ENCODE results near the gene NPAS3. TPM values are rescaled to one million over a fixed set of nuclear protein-coding genes. Genes with fewer than 3 reads are reported as not detected.

NPAS3 gene
- total RNA-seq, 4 donors from 2014 or later: 0.13 to 1.1 (median 0.47) TPM; not detected in 1

- H3K4me1 ChIP-seq: no peaks in the 10 kb centered on the region
- WGBS, 2 donors: 87 to 90% methylated on average over 9 of the region's 9 CpGs
- H3K27me3 ChIP-seq: no peaks in the 10 kb centered on the region
- no peak for DNase-seq
- no peak overlapping the region for H3K4me3 ChIP-seq
- H3K36me3 ChIP-seq: no peaks in the 10 kb centered on the region
- no peak overlapping the region for H3K27ac ChIP-seq
- intact Hi-C loops (cut with DNase I): no loop called here
- no peaks in the 10 kb centered on the region for H3K9me3 ChIP-seq
- TF ChIP-seq, protein P1, sequence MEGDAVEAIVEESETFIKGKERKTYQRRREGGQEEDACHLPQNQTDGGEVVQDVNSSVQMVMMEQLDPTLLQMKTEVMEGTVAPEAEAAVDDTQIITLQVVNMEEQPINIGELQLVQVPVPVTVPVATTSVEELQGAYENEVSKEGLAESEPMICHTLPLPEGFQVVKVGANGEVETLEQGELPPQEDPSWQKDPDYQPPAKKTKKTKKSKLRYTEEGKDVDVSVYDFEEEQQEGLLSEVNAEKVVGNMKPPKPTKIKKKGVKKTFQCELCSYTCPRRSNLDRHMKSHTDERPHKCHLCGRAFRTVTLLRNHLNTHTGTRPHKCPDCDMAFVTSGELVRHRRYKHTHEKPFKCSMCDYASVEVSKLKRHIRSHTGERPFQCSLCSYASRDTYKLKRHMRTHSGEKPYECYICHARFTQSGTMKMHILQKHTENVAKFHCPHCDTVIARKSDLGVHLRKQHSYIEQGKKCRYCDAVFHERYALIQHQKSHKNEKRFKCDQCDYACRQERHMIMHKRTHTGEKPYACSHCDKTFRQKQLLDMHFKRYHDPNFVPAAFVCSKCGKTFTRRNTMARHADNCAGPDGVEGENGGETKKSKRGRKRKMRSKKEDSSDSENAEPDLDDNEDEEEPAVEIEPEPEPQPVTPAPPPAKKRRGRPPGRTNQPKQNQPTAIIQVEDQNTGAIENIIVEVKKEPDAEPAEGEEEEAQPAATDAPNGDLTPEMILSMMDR (IDR thresholded peaks at IDR 0.05): no peak
- no peak for TF ChIP-seq POLR2A (IDR thresholded peaks at IDR 0.05)
Measured at GRCh38 chr14:33696165-33696564, 757.5 kb downstream of the NPAS3 start.

- intact Hi-C loops (cut with DNase I): no loop called here
- no peaks in the 10 kb centered on the region for H3K27me3 ChIP-seq
- TF ChIP-seq POLR2A (IDR thresholded peaks at IDR 0.05): no peak
- TF ChIP-seq, protein P1 (IDR thresholded peaks at IDR 0.05): no peak
- H3K4me1 ChIP-seq: no peaks in the 10 kb centered on the region
- no peak for DNase-seq
- no peak overlapping the region for H3K4me3 ChIP-seq
- no peaks in the 10 kb centered on the region for H3K9me3 ChIP-seq
- 90% methylated on average over 12 of the region's 12 CpGs for WGBS, 2 donors
- H3K36me3 ChIP-seq: no peaks in the 10 kb centered on the region
- H3K27ac ChIP-seq: no peak overlapping the region
Measured at GRCh38 chr14:33699300-33699983, 760.8 kb downstream of the NPAS3 start.

DNA sequence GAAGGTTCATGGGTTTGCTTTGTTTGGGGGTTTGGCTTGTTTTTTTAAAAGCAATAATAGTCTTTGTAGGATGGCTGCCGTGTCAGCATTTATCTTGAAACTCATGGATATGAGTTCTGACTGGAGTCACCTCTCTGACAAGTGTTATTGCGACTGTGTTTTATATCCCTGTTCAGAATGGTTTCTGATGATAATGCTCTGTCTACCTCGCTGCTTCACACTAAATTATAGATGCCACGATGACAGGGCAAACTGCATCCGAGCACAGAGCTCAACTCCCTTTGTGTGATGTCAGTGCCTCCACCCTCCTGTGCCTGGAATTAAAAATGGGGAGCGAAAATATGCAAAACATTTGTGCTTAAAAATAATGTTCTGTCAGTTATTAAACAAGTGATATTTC is 761.4 kb downstream of the NPAS3 start:
- Histone ChIP-seq H3K4me3 (no peak overlapping the region), H3K9me3 (no peaks in the 10 kb centered on the region), H3K4me1 (no peaks in the 10 kb centered on the region), H3K36me3 (no peaks in the 10 kb centered on the region), H3K27me3 (no peaks in the 10 kb centered on the region), H3K27ac (no peak overlapping the region)
- intact Hi-C loops (cut with DNase I): no loop called here
- WGBS, 2 donors: 75 to 88% methylated on average over 6 of the region's 6 CpGs
- TF ChIP-seq, protein P1 (IDR thresholded peaks at IDR 0.05): no peak
- no peak for TF ChIP-seq POLR2A (IDR thresholded peaks at IDR 0.05)
- no peak for DNase-seq

DNA sequence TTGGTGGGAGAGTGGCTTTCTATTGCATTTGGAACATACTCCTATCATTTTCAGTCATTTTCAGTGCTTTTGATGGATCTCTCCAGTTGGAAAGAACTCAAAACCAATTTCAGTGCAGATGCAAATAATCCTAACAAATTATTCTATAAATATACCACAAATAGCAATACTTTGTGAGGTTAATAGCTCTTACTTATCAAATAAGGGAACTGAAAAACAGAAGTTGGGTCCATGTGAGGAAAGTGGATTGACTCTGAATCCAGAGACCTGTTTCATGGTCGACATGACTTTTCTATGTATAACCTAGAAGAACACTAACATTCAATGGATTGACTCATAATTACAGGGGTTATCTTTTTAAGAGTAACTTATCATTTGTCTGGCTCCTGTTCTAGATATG is 763.6 kb downstream of the NPAS3 start:
- Histone ChIP-seq H3K4me1 (no peaks in the 10 kb centered on the region), H3K27ac (no peak overlapping the region), H3K27me3 (no peaks in the 10 kb centered on the region), H3K4me3 (no peak overlapping the region), H3K36me3 (no peaks in the 10 kb centered on the region), H3K9me3 (no peaks in the 10 kb centered on the region)
- WGBS, 2 donors: 70 to 86% methylated on average over 1 of the region's 1 CpG
- TF ChIP-seq, protein P1 (IDR thresholded peaks at IDR 0.05): no peak
- no peak for TF ChIP-seq POLR2A (IDR thresholded peaks at IDR 0.05)
- no peak for DNase-seq
- intact Hi-C loops (cut with DNase I): no loop called here

DNA sequence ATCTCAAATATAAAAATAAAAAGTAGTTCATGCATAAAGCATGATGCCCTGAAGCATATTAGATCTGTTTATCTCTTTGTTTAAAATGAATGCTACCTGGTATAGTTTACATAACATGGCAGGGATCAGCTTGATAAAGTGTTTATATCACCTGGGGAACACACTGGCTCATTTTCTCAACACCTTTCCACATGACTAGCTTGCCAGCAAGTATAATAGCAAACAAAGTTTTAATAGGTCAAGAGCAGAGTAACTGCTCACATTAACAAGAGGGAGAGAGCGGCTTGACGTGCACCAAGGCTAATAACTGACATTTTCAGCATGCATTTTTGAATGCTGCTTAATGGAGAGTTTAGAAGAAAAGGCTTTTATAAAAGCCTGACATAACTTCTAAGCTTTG is 765.8 kb downstream of the NPAS3 start:
- intact Hi-C loops (cut with DNase I): no loop called here
- no peak for DNase-seq
- no peaks in the 10 kb centered on the region for H3K4me1 ChIP-seq
- WGBS, 2 donors: 34 to 75% methylated on average over 2 of the region's 2 CpGs
- H3K27me3 ChIP-seq: no peaks in the 10 kb centered on the region
- no peaks in the 10 kb centered on the region for H3K9me3 ChIP-seq
- TF ChIP-seq, protein P1 (IDR thresholded peaks at IDR 0.05): no peak
- TF ChIP-seq POLR2A (IDR thresholded peaks at IDR 0.05): no peak
- no peak overlapping the region for H3K27ac ChIP-seq
- H3K36me3 ChIP-seq: no peaks in the 10 kb centered on the region
- H3K4me3 ChIP-seq: no peak overlapping the region
